Inferior parietal cortex (tissue), 1 donor: ENCODE results near the gene NR2F1.

ENCODE experiments used
- DNase-seq: peaks from one replicate; pipeline ENCODE4 v3.0.0-alpha.2; 2016; ENCODE audit errors: extremely low spot score

Gene NR2F1

DNA sequence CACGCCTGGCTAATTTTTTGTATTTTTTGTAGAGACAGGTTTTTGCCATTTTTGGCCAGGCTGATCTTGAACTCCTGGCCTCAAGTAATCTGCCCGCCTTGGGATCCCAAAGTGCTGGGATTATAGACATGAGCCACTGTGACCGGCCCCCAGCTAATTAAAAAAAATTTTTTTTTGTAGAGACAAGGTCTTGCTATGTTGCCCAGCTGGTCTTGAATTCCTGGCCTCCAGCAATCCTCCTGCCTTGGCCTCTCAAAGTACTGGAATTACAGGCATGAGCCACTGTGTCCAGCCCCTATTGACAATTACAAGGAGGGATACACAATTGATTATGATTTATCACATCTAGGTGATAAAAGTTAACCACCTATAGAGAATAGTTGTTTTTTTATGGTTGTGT is 59.5 kb downstream of the NR2F1 start:
- DNase-seq = no peak
